ENCODE data around the gene NEK4. TPM values are rescaled to one million over a fixed set of nuclear protein-coding genes. Genes with fewer than 3 reads are reported as not detected.

Gene NEK4
- total and polyA plus RNA-seq, 2 of the 13 experiments (the other 11 are each of a cell fraction or from before 2014, with no cell fraction given), result 16.5 to 38.0 TPM

DNA sequence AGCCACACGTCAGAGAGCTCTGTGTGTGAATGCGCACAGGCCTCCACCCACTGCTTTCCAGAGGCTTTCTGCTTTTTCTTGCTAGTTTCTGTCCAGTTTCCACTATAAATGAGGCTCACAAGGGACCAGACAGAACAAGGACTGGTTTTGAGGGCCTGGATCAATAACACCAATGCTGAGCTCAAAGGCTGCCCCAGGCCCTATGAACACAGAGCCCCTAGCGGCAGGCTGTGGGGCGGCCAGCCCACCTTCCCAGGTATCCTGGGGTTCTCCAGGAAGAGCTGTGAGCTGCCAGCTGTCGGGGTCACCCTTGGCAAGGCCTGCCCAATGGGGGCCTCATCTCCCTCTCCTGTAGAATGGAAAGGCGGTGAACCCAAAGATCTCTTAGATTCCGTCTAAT, 21.7 kb upstream of the NEK4 start (continued):
- TF ChIP-seq YEATS4 (CRISPR knock-in tag; IDR thresholded peaks at IDR 0.05; ENCODE audit: borderline replicate concordance) (no peak), ZNF839 (CRISPR knock-in tag; IDR thresholded peaks at IDR 0.05; ENCODE audit: borderline replicate concordance) (no peak), ZNF317 (CRISPR knock-in tag; IDR thresholded peaks at IDR 0.05) (no peak), ZFX (CRISPR knock-in tag; IDR thresholded peaks at IDR 0.05; ENCODE audit: low read depth) (peak; percentile 83), MAF1 (CRISPR knock-in tag; IDR thresholded peaks at IDR 0.05; ENCODE audit: borderline replicate concordance) (no peak), ZFP1 (CRISPR knock-in tag; IDR thresholded peaks at IDR 0.05) (no peak), ZNF703 (CRISPR knock-in tag; IDR thresholded peaks at IDR 0.05; ENCODE audit: borderline replicate concordance) (no peak), IRX3 (CRISPR knock-in tag; IDR thresholded peaks at IDR 0.05; ENCODE audit: borderline replicate concordance, low read depth) (no peak), ZMYM4 (CRISPR knock-in tag; IDR thresholded peaks at IDR 0.05) (no peak), ZNF816 (CRISPR knock-in tag; IDR thresholded peaks at IDR 0.05; ENCODE audit: borderline replicate concordance) (no peak), RFX1 (IDR thresholded peaks at IDR 0.05) (no peak), SRY (CRISPR knock-in tag; IDR thresholded peaks at IDR 0.05) (no peak), NR2C2 (CRISPR knock-in tag; IDR thresholded peaks at IDR 0.05; ENCODE audit: borderline replicate concordance) (no peak), ATM (IDR thresholded peaks at IDR 0.05; ENCODE audit: borderline replicate concordance) (no peak), SAFB2 (CRISPR knock-in tag; IDR thresholded peaks at IDR 0.05; ENCODE audit: borderline replicate concordance, low read depth) (0 out of 2 replicates have a peak, but pooled peaks have one; percentile 43), ZNF766 (CRISPR knock-in tag; IDR thresholded peaks at IDR 0.05; ENCODE audit: borderline replicate concordance) (no peak), SUZ12 (IDR thresholded peaks at IDR 0.05; ENCODE audit: low read depth, low read length) (no peak), ZC3H13 (CRISPR knock-in tag; IDR thresholded peaks at IDR 0.05) (no peak), ZBTB7B (CRISPR knock-in tag; IDR thresholded peaks at IDR 0.05) (peak; percentile 78; the same call in 1 of the 2 replicates)
- TF ChIP-seq, protein P1, sequence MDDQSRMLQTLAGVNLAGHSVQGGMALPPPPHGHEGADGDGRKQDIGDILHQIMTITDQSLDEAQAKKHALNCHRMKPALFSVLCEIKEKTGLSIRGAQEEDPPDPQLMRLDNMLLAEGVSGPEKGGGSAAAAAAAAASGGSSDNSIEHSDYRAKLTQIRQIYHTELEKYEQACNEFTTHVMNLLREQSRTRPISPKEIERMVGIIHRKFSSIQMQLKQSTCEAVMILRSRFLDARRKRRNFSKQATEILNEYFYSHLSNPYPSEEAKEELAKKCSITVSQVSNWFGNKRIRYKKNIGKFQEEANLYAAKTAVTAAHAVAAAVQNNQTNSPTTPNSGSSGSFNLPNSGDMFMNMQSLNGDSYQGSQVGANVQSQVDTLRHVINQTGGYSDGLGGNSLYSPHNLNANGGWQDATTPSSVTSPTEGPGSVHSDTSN (CRISPR knock-in tag; IDR thresholded peaks at IDR 0.05; ENCODE audit: borderline replicate concordance), result no peak
- TF ChIP-seq, protein P2, sequence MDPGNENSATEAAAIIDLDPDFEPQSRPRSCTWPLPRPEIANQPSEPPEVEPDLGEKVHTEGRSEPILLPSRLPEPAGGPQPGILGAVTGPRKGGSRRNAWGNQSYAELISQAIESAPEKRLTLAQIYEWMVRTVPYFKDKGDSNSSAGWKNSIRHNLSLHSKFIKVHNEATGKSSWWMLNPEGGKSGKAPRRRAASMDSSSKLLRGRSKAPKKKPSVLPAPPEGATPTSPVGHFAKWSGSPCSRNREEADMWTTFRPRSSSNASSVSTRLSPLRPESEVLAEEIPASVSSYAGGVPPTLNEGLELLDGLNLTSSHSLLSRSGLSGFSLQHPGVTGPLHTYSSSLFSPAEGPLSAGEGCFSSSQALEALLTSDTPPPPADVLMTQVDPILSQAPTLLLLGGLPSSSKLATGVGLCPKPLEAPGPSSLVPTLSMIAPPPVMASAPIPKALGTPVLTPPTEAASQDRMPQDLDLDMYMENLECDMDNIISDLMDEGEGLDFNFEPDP (CRISPR knock-in tag; conservative IDR thresholded peaks at IDR 0.05), result no peak
- TF ChIP-seq, protein P3, sequence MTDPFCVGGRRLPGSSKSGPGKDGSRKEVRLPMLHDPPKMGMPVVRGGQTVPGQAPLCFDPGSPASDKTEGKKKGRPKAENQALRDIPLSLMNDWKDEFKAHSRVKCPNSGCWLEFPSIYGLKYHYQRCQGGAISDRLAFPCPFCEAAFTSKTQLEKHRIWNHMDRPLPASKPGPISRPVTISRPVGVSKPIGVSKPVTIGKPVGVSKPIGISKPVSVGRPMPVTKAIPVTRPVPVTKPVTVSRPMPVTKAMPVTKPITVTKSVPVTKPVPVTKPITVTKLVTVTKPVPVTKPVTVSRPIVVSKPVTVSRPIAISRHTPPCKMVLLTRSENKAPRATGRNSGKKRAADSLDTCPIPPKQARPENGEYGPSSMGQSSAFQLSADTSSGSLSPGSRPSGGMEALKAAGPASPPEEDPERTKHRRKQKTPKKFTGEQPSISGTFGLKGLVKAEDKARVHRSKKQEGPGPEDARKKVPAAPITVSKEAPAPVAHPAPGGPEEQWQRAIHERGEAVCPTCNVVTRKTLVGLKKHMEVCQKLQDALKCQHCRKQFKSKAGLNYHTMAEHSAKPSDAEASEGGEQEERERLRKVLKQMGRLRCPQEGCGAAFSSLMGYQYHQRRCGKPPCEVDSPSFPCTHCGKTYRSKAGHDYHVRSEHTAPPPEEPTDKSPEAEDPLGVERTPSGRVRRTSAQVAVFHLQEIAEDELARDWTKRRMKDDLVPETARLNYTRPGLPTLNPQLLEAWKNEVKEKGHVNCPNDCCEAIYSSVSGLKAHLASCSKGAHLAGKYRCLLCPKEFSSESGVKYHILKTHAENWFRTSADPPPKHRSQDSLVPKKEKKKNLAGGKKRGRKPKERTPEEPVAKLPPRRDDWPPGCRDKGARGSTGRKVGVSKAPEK (CRISPR knock-in tag; IDR thresholded peaks at IDR 0.05; ENCODE audit: borderline replicate concordance), result no peak
- TF ChIP-seq, protein P4, sequence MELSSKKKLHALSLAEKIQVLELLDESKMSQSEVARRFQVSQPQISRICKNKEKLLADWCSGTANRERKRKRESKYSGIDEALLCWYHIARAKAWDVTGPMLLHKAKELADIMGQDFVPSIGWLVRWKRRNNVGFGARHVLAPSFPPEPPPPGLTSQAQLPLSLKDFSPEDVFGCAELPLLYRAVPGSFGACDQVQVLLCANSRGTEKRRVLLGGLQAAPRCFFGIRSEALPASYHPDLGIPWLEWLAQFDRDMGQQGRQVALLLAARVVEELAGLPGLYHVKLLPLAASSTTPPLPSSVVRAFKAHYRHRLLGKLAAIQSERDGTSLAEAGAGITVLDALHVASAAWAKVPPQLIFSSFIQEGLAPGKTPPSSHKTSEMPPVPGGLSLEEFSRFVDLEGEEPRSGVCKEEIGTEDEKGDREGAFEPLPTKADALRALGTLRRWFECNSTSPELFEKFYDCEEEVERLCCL (CRISPR knock-in tag; IDR thresholded peaks at IDR 0.05; ENCODE audit: borderline replicate concordance), result no peak
- TF ChIP-seq, protein P5, sequence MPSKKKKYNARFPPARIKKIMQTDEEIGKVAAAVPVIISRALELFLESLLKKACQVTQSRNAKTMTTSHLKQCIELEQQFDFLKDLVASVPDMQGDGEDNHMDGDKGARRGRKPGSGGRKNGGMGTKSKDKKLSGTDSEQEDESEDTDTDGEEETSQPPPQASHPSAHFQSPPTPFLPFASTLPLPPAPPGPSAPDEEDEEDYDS (CRISPR knock-in tag; IDR thresholded peaks at IDR 0.05), result no peak

Data from HepG2 (cell line).